K562 (cell line): Measurements from ENCODE around the gene NDUFA13. TPM values are rescaled to one million over a fixed set of nuclear protein-coding genes. Genes with fewer than 3 reads are reported as not detected.

ENCODE experiments used
- ATAC-seq: fragments of 200-7000 bp; cut with Tn5 transposase; 3 replicates; pipeline ENCODE4 v1.9.1; 2020; ENCODE audit warnings: moderate library complexity
- BruUV-seq: library from RNA; stranded (reverse); fragments of 400-500 nt; replicated peaks from 2 replicates; lab custom pipeline; 2021; lab: Mats Ljungman, UMichigan
- CTCF ChIA-PET: fragments of 300-600 bp; formaldehyde crosslinking; extraction: SDS; loops from one replicate; lab custom pipeline; 2021; ENCODE audit warnings: low intra/inter-chr PET ratio; lab: Yijun Ruan, JAX
- POLR2A ChIA-PET: fragments of 300-600, 350-650 bp; sonication (Branson Sonifier 250); formaldehyde crosslinking; extraction: SDS; loops from one replicate; lab custom pipeline; 2021; ENCODE audit warnings: antibody characterized with exemption, inconsistent platforms; lab: Yijun Ruan, JAX
- DNase-seq, 4 experiments: peaks; one replicate each; pipeline versions ENCODE4 v3.0.0 to v3.0.0-alpha.2; 2011 to 2018; ENCODE audit warnings: low spot score in 3 of 4, mixed read lengths in 3 of 4; ENCODE audit errors: extremely low read depth in 1 of 4
- FAIRE-seq: peaks from 2 replicates; lab custom pipeline; 2011; peaks lifted over from hg19 to GRCh38; lab: Jason Lieb, UNC
- H2AFZ ChIP-seq: 2 replicates; pipeline ENCODE4 v1.6.0; 2011; ENCODE audit warnings: low read depth, low read length, control low read depth, inconsistent platforms
- H3K27ac ChIP-seq: fragments of 200-600 bp; 3 replicates; pipeline ENCODE4 v1.8.0; 2011; ENCODE audit warnings: low read depth, mild to moderate bottlenecking, control low read depth, inconsistent platforms, low read length, moderate library complexity, mixed read lengths; ENCODE audit errors: extremely low read depth
- H3K27me3 ChIP-seq, 2 experiments: fragments of 300-600 bp in 1 of 2; 2 replicates in 1 of 2; 3 replicates in 1 of 2; pipeline versions ENCODE4 v1.6.0 to v1.8.0; 2011; ENCODE audit warnings: inconsistent platforms in 2 of 2, low read length in 2 of 2, mild to moderate bottlenecking in 1 of 2, mixed read lengths in 1 of 2, moderate library complexity in 1 of 2; ENCODE audit not compliant: control insufficient read depth in 2 of 2, insufficient read depth in 2 of 2
- H3K36me3 ChIP-seq: fragments of 300-600 bp; 3 replicates; pipeline ENCODE4 v1.8.0; 2011; ENCODE audit warnings: mild to moderate bottlenecking, low read length, inconsistent platforms; ENCODE audit not compliant: control insufficient read depth, insufficient read depth
- H3K4me1 ChIP-seq, 2 experiments: fragments of 200-600 bp in 1 of 2; replicated peaks in 1 of 2; 2 replicates in 1 of 2; 3 replicates in 1 of 2; pipeline versions ENCODE4 v1.5.1 to v1.8.0; 2011; ENCODE audit warnings: inconsistent platforms in 2 of 2, low read length in 2 of 2, mild to moderate bottlenecking in 1 of 2, mixed read lengths in 1 of 2, moderate library complexity in 1 of 2; ENCODE audit not compliant: control insufficient read depth in 2 of 2, insufficient read depth in 2 of 2
- H3K4me2 ChIP-seq: 2 replicates; pipeline ENCODE4 v1.6.1; 2011; ENCODE audit warnings: low read length, control low read depth, inconsistent platforms, mixed read lengths; ENCODE audit not compliant: insufficient read depth
- H3K4me3 ChIP-seq: fragments of 200-600 bp; sonication (generic), shearing (Covaris generic); 2 replicates; pipeline ENCODE4 v1.5.1; 2016; ENCODE audit warnings: control low read depth, inconsistent platforms
- H3K79me2 ChIP-seq: fragments of 200-600 bp; 3 replicates; pipeline ENCODE4 v1.8.0; 2011; ENCODE audit warnings: low read length, inconsistent platforms; ENCODE audit not compliant: control insufficient read depth, insufficient read depth
- H3K9ac ChIP-seq, 2 experiments: 2 replicates each; pipeline versions ENCODE4 v1.6.0 to v1.6.1; 2011; ENCODE audit warnings: low read depth in 2 of 2, low read length in 2 of 2, control low read depth in 1 of 2, inconsistent platforms in 1 of 2, mild to moderate bottlenecking in 1 of 2, mixed read lengths in 1 of 2; ENCODE audit not compliant: insufficient read depth in 1 of 2
- H3K9me1 ChIP-seq: one replicate; pipeline ENCODE4 v1.6.0; 2011; ENCODE audit warnings: inconsistent platforms, mild to moderate bottlenecking, low read length, moderate library complexity; ENCODE audit not compliant: control insufficient read depth, insufficient read depth
- H3K9me3 ChIP-seq: replicated peaks from 2 replicates; pipeline ENCODE4 v1.5.1; 2011; ENCODE audit warnings: low read depth, low read length, inconsistent platforms; ENCODE audit not compliant: control insufficient read depth, insufficient read depth
- H4K20me1 ChIP-seq: replicated peaks from 2 replicates; pipeline ENCODE4 v1.6.1; 2011; ENCODE audit warnings: low read length, inconsistent platforms, mixed read lengths; ENCODE audit not compliant: control insufficient read depth, insufficient read depth
- CBFB ChIP-seq: sonication (generic); formaldehyde crosslinking; IDR thresholded peaks from 2 replicates; pipeline ENCODE4 v1.4.0; 2020; ENCODE audit warnings: mild to moderate bottlenecking, missing genetic modification reagents
- FOXK1 ChIP-seq: sonication (generic); formaldehyde crosslinking; IDR thresholded peaks from 2 replicates; pipeline ENCODE4 v1.8.0; 2022; ENCODE audit warnings: missing genetic modification reagents, mild to moderate bottlenecking, borderline replicate concordance
- HMG20A ChIP-seq: fragments of 450-650 bp; formaldehyde crosslinking; conservative IDR thresholded peaks from 2 replicates; pipeline ENCODE4 v1.4.0; 2020; ENCODE audit warnings: mild to moderate bottlenecking, mixed read lengths
- HNRNPLL ChIP-seq: fragments of 200-400 bp; formaldehyde crosslinking; IDR thresholded peaks from 2 replicates; pipeline ENCODE4 v1.6.1; 2017; ENCODE audit warnings: low read length, low read depth, mild to moderate bottlenecking; ENCODE audit not compliant: poor library complexity, severe bottlenecking
- L3MBTL2 ChIP-seq: fragments of 450-650 bp; IDR thresholded peaks from 2 replicates; pipeline ENCODE4 v1.6.1; 2016; ENCODE audit warnings: mild to moderate bottlenecking, moderate library complexity
- RFX5 ChIP-seq: IDR thresholded peaks from 2 replicates; pipeline ENCODE4 v1.6.1; 2011; ENCODE audit warnings: low read depth, mild to moderate bottlenecking, improper control_type of control experiment, low read length
- ZBTB1 ChIP-seq: sonication (generic); formaldehyde crosslinking; IDR thresholded peaks from 2 replicates; pipeline ENCODE4 v1.8.1; 2023; ENCODE audit warnings: missing genetic modification reagents, low read depth, mild to moderate bottlenecking, borderline replicate concordance
- ZNF24 ChIP-seq: fragments of 450-650 bp; IDR thresholded peaks from 2 replicates; pipeline ENCODE4 v1.6.1; 2016
- WGBS: fragments of 100-300 bp; shearing (Covaris generic); methylation state at CpG from one replicate; pipeline ENCODE4 v1.1.6; 2016; ENCODE audit warnings: low coverage, mixed read lengths; ENCODE audit not compliant: insufficient coverage; ENCODE audit errors: missing lambda C conversion rate; 5-methylcytosine and 5-hydroxymethylcytosine counted together
- in situ Hi-C: fragments of 300-500 bp; cut with MboI; formaldehyde crosslinking; loops from 4 replicates; pipeline ENCODE4 v1.15.0; 2018; ENCODE audit warnings: inconsistent platforms, mixed read lengths
- intact Hi-C: fragments of 100-400 bp; cut with micrococcal nuclease; formaldehyde crosslinking; loops from 2 replicates; pipeline ENCODE4 v1.14.2; 2022
- polyA plus RNA-seq, 8 experiments: library from polyadenylated mRNA; depleted of rRNA in 4 of 8; stranded (reverse) in 5 of 8; unstranded in 3 of 8; fragments of >200 nt; fragmentation: Nextera tagmentation in 2 of 8; fragmentation: Illumina TruSeq in 1 of 8; extraction: Ambion mirVana in 2 of 8; extraction: Trizol in 1 of 8; gene quantifications; 2 replicates each; pipeline versions ENCODE4 v1.2.1 to v1.2.3, GENCODE V29; 2011 to 2014; ENCODE audit warnings: inconsistent platforms in 1 of 8, missing spikeins in 1 of 8
- total RNA-seq, 7 experiments: library from RNA; depleted of rRNA in 6 of 7; stranded (reverse); fragments of >200 nt in 6 of 7; fragmentation: Illumina TruSeq in 2 of 7; extraction: Trizol in 2 of 7; gene quantifications; 2 replicates each; pipeline versions ENCODE4 v1.2.1 to v1.2.3, GENCODE V29; 2011 to 2021; ENCODE audit warnings: low replicate concordance in 1 of 7
- TF ChIP-seq, protein P1 (sequence below): fragments of 250-450 bp; sonication (Bioruptor Pico); IDR thresholded peaks from 2 replicates; pipeline ENCODE4 v1.5.0; 2021; ENCODE audit warnings: mild to moderate bottlenecking, borderline replicate concordance
- TF ChIP-seq, protein P2 (sequence below), 2 experiments: IDR thresholded peaks in 1 of 2; conservative IDR thresholded peaks in 1 of 2; 2 replicates each; pipeline ENCODE4 v1.6.1; 2016; ENCODE audit warnings: low read depth in 2 of 2, mild to moderate bottlenecking in 1 of 2, missing compliant biosample characterization in 1 of 2, missing genetic modification characterization in 1 of 2, moderate library complexity in 1 of 2

Gene NDUFA13
- total and polyA plus RNA-seq, 9 of the 15 experiments (the other 6 are each of a cell fraction or from before 2014, with no cell fraction given) = 146 to 596 (median 429) TPM

GRCh38 chr19:19489804-19490204 lies 26.2 kb upstream of the NDUFA13 start:
- H3K36me3 ChIP-seq = peaks cover 75% of the 10 kb centered on the region
- no peak for DNase-seq
- peaks cover 28% of the 10 kb centered on the region for H4K20me1 ChIP-seq
- no TSS peak for BruUV-seq
- WGBS = 64% methylated on average over 9 of the region's 9 CpGs
- peaks cover 4% of the 10 kb centered on the region for H3K9me1 ChIP-seq
- H2AFZ ChIP-seq = no peak overlapping the region
- peak overlapping the region; percentile 66 to 83 for H3K9ac ChIP-seq
- in situ Hi-C loops (loop anchor here (5.0 kb wide), 1 partner anchor 123 kb away; no protein-coding TSS in a partner anchor), intact Hi-C loops (loop anchor here (1.0 to 5.0 kb wide), 4 partner anchors 45 to 124 kb away; partner anchors contain the start of gene GATAD2A)
- no peaks in the 10 kb centered on the region for H3K9me3 ChIP-seq
- peaks cover 85% of the 10 kb centered on the region for H3K79me2 ChIP-seq
- H3K4me1 ChIP-seq = peaks cover 38 to 57% of the 10 kb centered on the region in 2 experiments
- FAIRE-seq = no peak
- H3K4me2 ChIP-seq = peak overlapping the region; percentile 53; the same call in 1 of the 2 replicates
- H3K27ac ChIP-seq = peak overlapping the region; percentile 90
- no peaks in the 10 kb centered on the region for H3K27me3 ChIP-seq
- H3K4me3 ChIP-seq = no peak overlapping the region
- ChIA-PET POLR2A (interaction anchor here (0.6 to 2.3 kb wide), 4 partner anchors 110 to 157 kb away, joined by 3 to 11 read pairs (median 4); no protein-coding TSS in a partner anchor), CTCF (interaction anchor here (0.6 to 2.7 kb wide), 7 partner anchors 88 to 344 kb away, joined by 3 to 18 read pairs (median 4); no protein-coding TSS in a partner anchor)
- peak; percentile 9 for ATAC-seq
- TF ChIP-seq, protein P1, sequence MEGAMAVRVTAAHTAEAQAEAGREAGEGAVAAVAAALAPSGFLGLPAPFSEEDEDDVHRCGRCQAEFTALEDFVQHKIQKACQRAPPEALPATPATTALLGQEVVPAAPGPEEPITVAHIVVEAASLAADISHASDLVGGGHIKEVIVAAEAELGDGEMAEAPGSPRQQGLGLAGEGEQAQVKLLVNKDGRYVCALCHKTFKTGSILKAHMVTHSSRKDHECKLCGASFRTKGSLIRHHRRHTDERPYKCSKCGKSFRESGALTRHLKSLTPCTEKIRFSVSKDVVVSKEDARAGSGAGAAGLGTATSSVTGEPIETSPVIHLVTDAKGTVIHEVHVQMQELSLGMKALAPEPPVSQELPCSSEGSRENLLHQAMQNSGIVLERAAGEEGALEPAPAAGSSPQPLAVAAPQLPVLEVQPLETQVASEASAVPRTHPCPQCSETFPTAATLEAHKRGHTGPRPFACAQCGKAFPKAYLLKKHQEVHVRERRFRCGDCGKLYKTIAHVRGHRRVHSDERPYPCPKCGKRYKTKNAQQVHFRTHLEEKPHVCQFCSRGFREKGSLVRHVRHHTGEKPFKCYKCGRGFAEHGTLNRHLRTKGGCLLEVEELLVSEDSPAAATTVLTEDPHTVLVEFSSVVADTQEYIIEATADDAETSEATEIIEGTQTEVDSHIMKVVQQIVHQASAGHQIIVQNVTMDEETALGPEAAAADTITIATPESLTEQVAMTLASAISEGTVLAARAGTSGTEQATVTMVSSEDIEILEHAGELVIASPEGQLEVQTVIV (CRISPR knock-in tag) = no peak
- TF ChIP-seq CBFB (CRISPR knock-in tag) (0 out of 2 replicates have a peak, but pooled peaks have one; percentile 67), L3MBTL2 (no peak), HMG20A (no peak), RFX5 (no peak), ZBTB1 (CRISPR knock-in tag) (no peak), FOXK1 (CRISPR knock-in tag) (0 out of 2 replicates have a peak, but pooled peaks have one; percentile 45), HNRNPLL (no peak), ZNF24 (no peak)
- TF ChIP-seq, protein P2, sequence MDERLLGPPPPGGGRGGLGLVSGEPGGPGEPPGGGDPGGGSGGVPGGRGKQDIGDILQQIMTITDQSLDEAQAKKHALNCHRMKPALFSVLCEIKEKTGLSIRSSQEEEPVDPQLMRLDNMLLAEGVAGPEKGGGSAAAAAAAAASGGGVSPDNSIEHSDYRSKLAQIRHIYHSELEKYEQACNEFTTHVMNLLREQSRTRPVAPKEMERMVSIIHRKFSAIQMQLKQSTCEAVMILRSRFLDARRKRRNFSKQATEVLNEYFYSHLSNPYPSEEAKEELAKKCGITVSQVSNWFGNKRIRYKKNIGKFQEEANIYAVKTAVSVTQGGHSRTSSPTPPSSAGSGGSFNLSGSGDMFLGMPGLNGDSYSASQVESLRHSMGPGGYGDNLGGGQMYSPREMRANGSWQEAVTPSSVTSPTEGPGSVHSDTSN (CRISPR knock-in tag; IDR thresholded peaks at IDR 0.05; ENCODE audit: low read depth) = no peak
- TF ChIP-seq, protein P2 (tag; conservative IDR thresholded peaks at IDR 0.05; ENCODE audit: low read depth) = no peak
